SK-N-MC (cell line): Measurements from ENCODE around the gene GGPS1.

ENCODE experiments used
- EZH2 ChIP-seq: fragments of 200-600 bp; sonication (generic); IDR thresholded peaks from one replicate; pipeline ENCODE4 v1.6.1; 2017; ENCODE audit warnings: antibody characterized with exemption
- FOXP2 ChIP-seq: optimal IDR thresholded peaks from 2 replicates; pipeline ENCODE3; 2011; ENCODE audit warnings: mild to moderate bottlenecking, moderate library complexity; ENCODE audit not compliant: insufficient read depth; ENCODE audit errors: extremely low read length, control extremely low read depth
- POLR2AphosphoS5 ChIP-seq: IDR thresholded peaks from 2 replicates; pipeline ENCODE4 v1.6.1; 2012; ENCODE audit warnings: mild to moderate bottlenecking, low read depth, low read length, borderline replicate concordance

DNA sequence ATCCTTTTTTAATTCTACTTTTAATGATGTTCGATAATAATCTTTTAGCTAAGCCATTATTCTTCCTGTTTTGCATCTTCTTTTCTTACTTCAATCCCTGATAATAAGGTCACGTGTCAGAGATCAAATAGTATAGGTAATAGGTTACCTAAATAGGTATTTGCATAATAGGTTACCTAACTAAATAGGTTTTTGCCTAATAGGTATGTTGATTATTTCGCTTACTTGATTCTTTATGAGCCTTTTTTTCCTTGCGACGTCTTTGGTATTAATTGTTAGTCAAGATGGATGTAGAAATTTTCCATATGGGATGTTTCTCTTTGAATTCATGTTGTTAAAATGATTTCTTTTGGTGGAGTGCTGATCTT lies 2.5 kb downstream of the GGPS1 start:
- TF ChIP-seq EZH2 (no peak), POLR2AphosphoS5 (no peak), FOXP2 (no peak)
